HCT116 (cell line): ENCODE measurements around the gene RPS6KA2. TPM values are rescaled to one million over a fixed set of nuclear protein-coding genes. Genes with fewer than 3 reads are reported as not detected.

Source experiments
- ATAC-seq: fragments of 200-7000 bp; cut with Tn5 transposase; 2 replicates; pipeline ENCODE4 v1.9.1; 2020; ENCODE audit warnings: mild to moderate bottlenecking, moderate library complexity
- BruUV-seq: library from RNA; stranded (reverse); fragments of 400-500 nt; replicated peaks from 2 replicates; lab custom pipeline; 2021; lab: Mats Ljungman, UMichigan
- CTCF ChIA-PET: fragments of 300-600 bp; sonication (Branson Sonifier 250); formaldehyde crosslinking; loops from one replicate; lab custom pipeline; 2021; ENCODE audit warnings: antibody characterized with exemption; lab: Charles Lee
- POLR2A ChIA-PET: fragments of 300-600, 350-600 bp; sonication (Branson Sonifier 250); formaldehyde crosslinking; loops from one replicate; lab custom pipeline; 2021; ENCODE audit warnings: antibody characterized with exemption; lab: Charles Lee
- RAD21 ChIA-PET, 2 experiments: fragments of 300-600 bp; sonication (Branson Sonifier 250); formaldehyde crosslinking; loops; one replicate each; lab custom pipeline; 2023; ENCODE audit warnings: low total read pairs in 2 of 2; ENCODE audit not compliant: uncharacterized antibody in 2 of 2, unreplicated experiment in 2 of 2, low non-redundant PET in 1 of 2; lab: Charles Lee
- DNase-seq: peaks from one replicate; pipeline ENCODE4 v3.0.0-alpha.2; 2010; ENCODE audit warnings: low read depth, low spot score
- H2AFZ ChIP-seq: fragments of 200-600 bp; shearing (Covaris generic), sonication (generic); 2 replicates; pipeline ENCODE4 v1.6.1; 2017; ENCODE audit warnings: low read depth, mixed run types, mixed read lengths, antibody characterized with exemption, low read length; ENCODE audit not compliant: poor library complexity, severe bottlenecking
- H3K27ac ChIP-seq: 2 replicates; pipeline ENCODE4 v1.5.1; 2012; ENCODE audit warnings: low read depth, low read length
- H3K27me3 ChIP-seq: fragments of 200-600 bp; sonication (generic); 2 replicates; pipeline ENCODE4 v1.6.1; 2016; ENCODE audit warnings: mixed run types, low read length, mixed read lengths; ENCODE audit not compliant: insufficient read depth
- H3K36me3 ChIP-seq, 2 experiments: fragments of 200-500 bp in 1 of 2; fragments of 200-600 bp in 1 of 2; sonication (Bioruptor generic) in 1 of 2; sonication (generic) in 1 of 2; 2 replicates each; pipeline versions ENCODE4 v1.5.1 to v1.6.1; 2014 to 2016; ENCODE audit warnings: low read length in 2 of 2, inconsistent platforms in 1 of 2, mixed read lengths in 1 of 2, mixed run types in 1 of 2; ENCODE audit not compliant: insufficient read depth in 2 of 2, control insufficient read depth in 1 of 2
- H3K4me1 ChIP-seq, 2 experiments: fragments of 200-600 bp in 1 of 2; sonication (generic) in 1 of 2; 2 replicates each; pipeline versions ENCODE4 v1.5.1 to v1.6.1; 2012 to 2017; ENCODE audit warnings: low read length in 2 of 2, inconsistent platforms in 1 of 2, mild to moderate bottlenecking in 1 of 2, mixed read lengths in 1 of 2, mixed run types in 1 of 2, moderate library complexity in 1 of 2; ENCODE audit not compliant: insufficient read depth in 2 of 2, control insufficient read depth in 1 of 2
- H3K4me2 ChIP-seq: fragments of 200-600 bp; sonication (generic); 2 replicates; pipeline ENCODE4 v1.6.1; 2017; ENCODE audit warnings: mixed run types, low read length, mixed read lengths
- H3K4me3 ChIP-seq, 2 experiments: fragments of 200-600 bp in 1 of 2; sonication (generic) in 1 of 2; replicated peaks in 1 of 2; 2 replicates each; pipeline ENCODE4 v1.5.1; 2011 to 2016; ENCODE audit warnings: low read length in 2 of 2, control low read depth in 1 of 2, low read depth in 1 of 2, mild to moderate bottlenecking in 1 of 2, mixed read lengths in 1 of 2, mixed run types in 1 of 2
- H3K79me2 ChIP-seq: fragments of 200-600 bp; sonication (generic); 2 replicates; pipeline ENCODE4 v1.6.1; 2017; ENCODE audit warnings: mild to moderate bottlenecking, mixed run types, low read length, moderate library complexity, mixed read lengths; ENCODE audit not compliant: insufficient read depth
- H3K9ac ChIP-seq: fragments of 200-600 bp; sonication (generic); 2 replicates; pipeline ENCODE4 v1.6.1; 2016; ENCODE audit warnings: low read length, mixed read lengths
- H3K9me2 ChIP-seq: fragments of 200-600 bp; sonication (generic), shearing (Covaris generic); 2 replicates; pipeline ENCODE4 v1.6.1; 2017; ENCODE audit warnings: mixed run types, mild to moderate bottlenecking, moderate library complexity; ENCODE audit not compliant: insufficient read depth
- H3K9me3 ChIP-seq, 2 experiments: fragments of 200-500 bp in 1 of 2; fragments of 200-600 bp in 1 of 2; sonication (Bioruptor generic) in 1 of 2; sonication (generic) in 1 of 2; 2 replicates each; pipeline ENCODE4 v1.6.1; 2014 to 2017; ENCODE audit warnings: low read length in 2 of 2, mixed read lengths in 2 of 2, inconsistent platforms in 1 of 2, low read depth in 1 of 2, mild to moderate bottlenecking in 1 of 2, mixed run types in 1 of 2, moderate library complexity in 1 of 2; ENCODE audit not compliant: control insufficient read depth in 1 of 2, insufficient read depth in 1 of 2
- H4K20me1 ChIP-seq: fragments of 200-600 bp; sonication (generic), shearing (Covaris generic); 2 replicates; pipeline ENCODE4 v1.6.1; 2017; ENCODE audit warnings: mixed run types, mild to moderate bottlenecking, moderate library complexity; ENCODE audit not compliant: insufficient read depth
- ATF3 ChIP-seq: IDR thresholded peaks from 2 replicates; pipeline ENCODE4 v1.6.1; 2012
- CBX3 ChIP-seq: IDR thresholded peaks from 2 replicates; pipeline ENCODE4 v1.6.1; 2012; ENCODE audit warnings: low read depth
- EGR1 ChIP-seq: IDR thresholded peaks from 2 replicates; pipeline ENCODE4 v1.6.1; 2012; ENCODE audit warnings: low read depth
- ELF1 ChIP-seq: IDR thresholded peaks from 2 replicates; pipeline ENCODE4 v1.6.1; 2012; ENCODE audit warnings: low read depth, borderline replicate concordance
- EZH2 ChIP-seq: fragments of 200-600 bp; sonication (generic); IDR thresholded peaks from 2 replicates; pipeline ENCODE4 v1.6.1; 2017; ENCODE audit warnings: antibody characterized with exemption, mixed run types
- EZH2phosphoT487 ChIP-seq: fragments of 200-600 bp; IDR thresholded peaks from 2 replicates; pipeline ENCODE4 v1.6.1; 2018; ENCODE audit warnings: antibody characterized with exemption, borderline replicate concordance
- FOSL1 ChIP-seq: IDR thresholded peaks from 2 replicates; pipeline ENCODE4 v1.6.1; 2012; ENCODE audit warnings: low read depth
- POLR2A ChIP-seq: IDR thresholded peaks from 2 replicates; pipeline ENCODE4 v1.7.0; 2011; ENCODE audit warnings: borderline replicate concordance; ENCODE audit not compliant: insufficient read depth, insufficient read length; ENCODE audit errors: extremely low read depth
- POLR2AphosphoS5 ChIP-seq: IDR thresholded peaks from 2 replicates; pipeline ENCODE4 v1.6.1; 2011; ENCODE audit warnings: mild to moderate bottlenecking, low read depth, low read length, moderate library complexity
- RAD21 ChIP-seq: IDR thresholded peaks from 2 replicates; pipeline ENCODE4 v1.6.1; 2012; ENCODE audit warnings: low read depth, mild to moderate bottlenecking
- REST ChIP-seq: IDR thresholded peaks from 2 replicates; pipeline ENCODE4 v1.6.1; 2012; ENCODE audit warnings: low read depth
- SIN3A ChIP-seq: IDR thresholded peaks from 2 replicates; pipeline ENCODE4 v1.6.1; 2012; ENCODE audit warnings: low read depth
- SP1 ChIP-seq: IDR thresholded peaks from 2 replicates; pipeline ENCODE4 v1.6.1; 2012; ENCODE audit warnings: low read depth
- SRF ChIP-seq: IDR thresholded peaks from 2 replicates; pipeline ENCODE4 v1.6.1; 2012; ENCODE audit warnings: low read depth
- TCF7L2 ChIP-seq: IDR thresholded peaks from 2 replicates; pipeline ENCODE4 v1.7.0; 2011; ENCODE audit warnings: borderline replicate concordance, inconsistent platforms; ENCODE audit not compliant: insufficient read depth, insufficient read length; ENCODE audit errors: extremely low read depth
- ZFX ChIP-seq: fragments of 450-650 bp; IDR thresholded peaks from 2 replicates; pipeline ENCODE4 v1.6.1; 2017
- ZNF274 ChIP-seq: fragments of 200-500 bp; sonication (Bioruptor generic); IDR thresholded peaks from 2 replicates; pipeline ENCODE4 v1.6.1; 2014; ENCODE audit warnings: mild to moderate bottlenecking, low read depth, low read length, inconsistent platforms
- intact Hi-C: fragments of 100-400 bp; cut with micrococcal nuclease; formaldehyde crosslinking; loops from 2 replicates; pipeline ENCODE4 v1.10.0; 2022
- total RNA-seq: library from RNA; stranded (reverse); gene quantifications from one replicate; pipeline ENCODE4 v1.2.1, GENCODE V29; 2021; ENCODE audit not compliant: unreplicated experiment
- TF ChIP-seq, protein P1 (sequence below), 3 experiments: fragments of 200-600 bp in 1 of 3; sonication (generic) in 1 of 3; IDR thresholded peaks in 2 of 3; conservative IDR thresholded peaks in 1 of 3; 2 replicates each; pipeline ENCODE4 v1.5.1; 2012 to 2017; ENCODE audit warnings: low read depth in 2 of 3, low read length in 2 of 3, antibody characterized with exemption in 1 of 3, borderline replicate concordance in 1 of 3, control low read depth in 1 of 3, mild to moderate bottlenecking in 1 of 3, mixed read lengths in 1 of 3, mixed run types in 1 of 3, moderate library complexity in 1 of 3; ENCODE audit not compliant: insufficient read depth in 1 of 3

RPS6KA2 gene
- total RNA-seq, 1 experiment from 2014 or later, result 8.5 TPM

DNA sequence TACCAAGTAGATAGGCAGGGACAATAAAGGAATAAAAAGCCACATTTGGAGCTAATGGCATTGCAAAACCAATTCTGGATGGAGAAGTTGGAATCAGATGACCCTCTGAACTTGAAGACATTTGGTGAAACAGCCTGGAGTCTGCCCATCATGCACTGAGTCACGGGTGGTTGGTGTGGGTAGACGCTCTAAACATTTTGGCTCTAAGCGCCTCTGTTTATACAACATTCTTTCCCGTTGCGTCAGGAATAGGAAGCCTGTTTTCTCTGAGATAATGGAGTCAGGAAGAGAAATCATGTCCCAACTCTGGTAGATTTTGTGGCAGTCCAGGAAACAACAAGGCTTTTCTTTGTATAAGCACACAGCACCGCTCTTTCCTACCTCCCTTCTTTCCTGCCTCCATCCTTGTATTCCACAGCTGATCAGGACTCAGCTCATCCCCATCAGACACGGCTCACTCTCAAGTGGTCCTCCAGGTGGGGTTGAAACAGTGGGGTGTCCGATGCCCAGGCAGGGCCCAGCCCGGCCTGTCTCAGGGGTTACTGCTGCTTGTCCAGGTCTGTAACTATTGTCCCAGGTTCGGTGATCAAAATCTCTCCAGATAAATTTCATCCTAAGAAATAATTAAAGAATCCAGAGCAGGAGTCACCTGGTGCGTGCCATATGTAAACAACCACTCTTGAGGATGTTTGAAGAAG, 28.5 kb downstream of the RPS6KA2 start:
- TF ChIP-seq SP1 (no peak), ZNF274 (no peak), TCF7L2 (no peak), EZH2 (no peak), RAD21 (no peak), EGR1 (no peak), CBX3 (no peak), POLR2AphosphoS5 (no peak), SRF (no peak), SIN3A (no peak), EZH2phosphoT487 (no peak), POLR2A (no peak), REST (no peak), ZFX (no peak), ATF3 (no peak), FOSL1 (no peak), ELF1 (no peak)
- TF ChIP-seq, protein P1, sequence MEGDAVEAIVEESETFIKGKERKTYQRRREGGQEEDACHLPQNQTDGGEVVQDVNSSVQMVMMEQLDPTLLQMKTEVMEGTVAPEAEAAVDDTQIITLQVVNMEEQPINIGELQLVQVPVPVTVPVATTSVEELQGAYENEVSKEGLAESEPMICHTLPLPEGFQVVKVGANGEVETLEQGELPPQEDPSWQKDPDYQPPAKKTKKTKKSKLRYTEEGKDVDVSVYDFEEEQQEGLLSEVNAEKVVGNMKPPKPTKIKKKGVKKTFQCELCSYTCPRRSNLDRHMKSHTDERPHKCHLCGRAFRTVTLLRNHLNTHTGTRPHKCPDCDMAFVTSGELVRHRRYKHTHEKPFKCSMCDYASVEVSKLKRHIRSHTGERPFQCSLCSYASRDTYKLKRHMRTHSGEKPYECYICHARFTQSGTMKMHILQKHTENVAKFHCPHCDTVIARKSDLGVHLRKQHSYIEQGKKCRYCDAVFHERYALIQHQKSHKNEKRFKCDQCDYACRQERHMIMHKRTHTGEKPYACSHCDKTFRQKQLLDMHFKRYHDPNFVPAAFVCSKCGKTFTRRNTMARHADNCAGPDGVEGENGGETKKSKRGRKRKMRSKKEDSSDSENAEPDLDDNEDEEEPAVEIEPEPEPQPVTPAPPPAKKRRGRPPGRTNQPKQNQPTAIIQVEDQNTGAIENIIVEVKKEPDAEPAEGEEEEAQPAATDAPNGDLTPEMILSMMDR (IDR thresholded peaks at IDR 0.05 in 2 of 3, conservative IDR thresholded peaks at IDR 0.05 in 1 of 3; ENCODE audit: borderline replicate concordance in 1 of 3, insufficient read depth in 1 of 3, low read depth in 2 of 3, low read length in 2 of 3), result no peak
- TF ChIP-seq, all 23 proteins: peak for 0
- Histone ChIP-seq H3K9me3 (no peaks in the 10 kb centered on the region), H3K27ac (no peak overlapping the region), H3K4me1 (no peaks in the 10 kb centered on the region), H3K9me2 (no peaks in the 10 kb centered on the region), H3K27me3 (no peaks in the 10 kb centered on the region), H3K9ac (no peak overlapping the region), H2AFZ (no peak overlapping the region), H3K4me2 (no peak overlapping the region), H3K36me3 (no peaks in the 10 kb centered on the region), H4K20me1 (no peaks in the 10 kb centered on the region), H3K79me2 (no peaks in the 10 kb centered on the region), H3K4me3 (no peak overlapping the region)
- DNase-seq (no peak), ATAC-seq (no peak)
- intact Hi-C loops, result no loop called here
- BruUV-seq, result no TSS peak
- ChIA-PET CTCF (no interaction called here), RAD21 (no interaction called here), POLR2A (no interaction called here)
